ENCODE data around the gene NCOA7.

The NCOA7 gene

DNA sequence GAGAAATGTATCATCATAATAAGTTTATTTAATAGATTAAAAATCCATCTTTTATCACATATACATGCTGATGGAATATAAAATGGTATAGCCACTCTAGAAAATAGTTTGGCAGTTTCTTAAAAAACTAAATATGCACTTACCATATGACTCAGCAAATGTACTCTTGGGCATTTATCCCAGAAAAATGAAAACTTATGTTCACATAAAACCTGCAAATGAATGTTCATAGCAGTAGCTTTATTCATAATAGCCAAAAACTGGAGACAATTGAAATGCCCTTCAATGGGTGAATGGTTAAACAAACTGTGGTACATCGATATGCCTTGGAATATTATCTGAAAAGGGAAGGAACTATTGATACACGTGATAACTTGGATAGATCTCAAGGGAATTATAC, 6.4 kb upstream of the NCOA7 start:
- DNase-seq (ENCODE audit: low read depth), result peak; percentile 68
- TF ChIP-seq, protein P1, sequence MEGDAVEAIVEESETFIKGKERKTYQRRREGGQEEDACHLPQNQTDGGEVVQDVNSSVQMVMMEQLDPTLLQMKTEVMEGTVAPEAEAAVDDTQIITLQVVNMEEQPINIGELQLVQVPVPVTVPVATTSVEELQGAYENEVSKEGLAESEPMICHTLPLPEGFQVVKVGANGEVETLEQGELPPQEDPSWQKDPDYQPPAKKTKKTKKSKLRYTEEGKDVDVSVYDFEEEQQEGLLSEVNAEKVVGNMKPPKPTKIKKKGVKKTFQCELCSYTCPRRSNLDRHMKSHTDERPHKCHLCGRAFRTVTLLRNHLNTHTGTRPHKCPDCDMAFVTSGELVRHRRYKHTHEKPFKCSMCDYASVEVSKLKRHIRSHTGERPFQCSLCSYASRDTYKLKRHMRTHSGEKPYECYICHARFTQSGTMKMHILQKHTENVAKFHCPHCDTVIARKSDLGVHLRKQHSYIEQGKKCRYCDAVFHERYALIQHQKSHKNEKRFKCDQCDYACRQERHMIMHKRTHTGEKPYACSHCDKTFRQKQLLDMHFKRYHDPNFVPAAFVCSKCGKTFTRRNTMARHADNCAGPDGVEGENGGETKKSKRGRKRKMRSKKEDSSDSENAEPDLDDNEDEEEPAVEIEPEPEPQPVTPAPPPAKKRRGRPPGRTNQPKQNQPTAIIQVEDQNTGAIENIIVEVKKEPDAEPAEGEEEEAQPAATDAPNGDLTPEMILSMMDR (IDR thresholded peaks at IDR 0.05; ENCODE audit: low read length, missing control alignments), result no peak
- no peak overlapping the region for H3K4me3 ChIP-seq (replicated peaks; ENCODE audit: low read depth, low read length)

- no peak overlapping the region for H3K4me3 ChIP-seq (replicated peaks; ENCODE audit: low read depth, low read length)
- DNase-seq (ENCODE audit: low read depth), result peak; percentile 78
- TF ChIP-seq, protein P1 (IDR thresholded peaks at IDR 0.05; ENCODE audit: low read length, missing control alignments), result peak; percentile 44
These were observed 3.0 kb upstream of the NCOA7 start for GRCh38 chr6:125787791-125788190.

DNA sequence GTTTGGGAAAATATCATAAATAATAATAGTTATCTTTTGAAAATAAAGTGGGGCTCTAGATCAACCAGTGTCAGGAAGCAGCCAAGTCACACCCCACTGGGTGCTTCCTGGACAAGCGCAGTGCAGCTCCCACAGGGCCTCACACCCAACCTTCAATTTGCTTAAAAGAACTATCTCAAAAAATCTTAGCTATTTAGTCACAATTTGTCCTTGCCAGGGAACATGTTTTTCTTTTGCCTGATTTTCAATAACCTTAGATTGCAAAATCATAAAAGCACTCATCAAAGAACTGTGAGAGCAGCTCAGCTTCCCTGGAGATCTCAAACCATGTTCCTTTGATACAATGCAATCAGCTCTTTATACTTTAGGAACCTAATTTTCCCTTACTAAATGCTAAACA, 1.6 kb upstream of the NCOA7 start:
- TF ChIP-seq, protein P1 (IDR thresholded peaks at IDR 0.05; ENCODE audit: low read length, missing control alignments), result no peak
- DNase-seq (ENCODE audit: low read depth), result no peak
- no peak overlapping the region for H3K4me3 ChIP-seq (replicated peaks; ENCODE audit: low read depth, low read length)

- H3K4me3 ChIP-seq (replicated peaks; ENCODE audit: low read depth, low read length), result peak overlapping the region; percentile 85
- peak; percentile 63 for DNase-seq (ENCODE audit: low read depth)
- TF ChIP-seq, protein P1 (IDR thresholded peaks at IDR 0.05; ENCODE audit: low read length, missing control alignments), result no peak
These were observed 993 bp upstream of the NCOA7 start for GRCh38 chr6:125789576-125790357.

DNA sequence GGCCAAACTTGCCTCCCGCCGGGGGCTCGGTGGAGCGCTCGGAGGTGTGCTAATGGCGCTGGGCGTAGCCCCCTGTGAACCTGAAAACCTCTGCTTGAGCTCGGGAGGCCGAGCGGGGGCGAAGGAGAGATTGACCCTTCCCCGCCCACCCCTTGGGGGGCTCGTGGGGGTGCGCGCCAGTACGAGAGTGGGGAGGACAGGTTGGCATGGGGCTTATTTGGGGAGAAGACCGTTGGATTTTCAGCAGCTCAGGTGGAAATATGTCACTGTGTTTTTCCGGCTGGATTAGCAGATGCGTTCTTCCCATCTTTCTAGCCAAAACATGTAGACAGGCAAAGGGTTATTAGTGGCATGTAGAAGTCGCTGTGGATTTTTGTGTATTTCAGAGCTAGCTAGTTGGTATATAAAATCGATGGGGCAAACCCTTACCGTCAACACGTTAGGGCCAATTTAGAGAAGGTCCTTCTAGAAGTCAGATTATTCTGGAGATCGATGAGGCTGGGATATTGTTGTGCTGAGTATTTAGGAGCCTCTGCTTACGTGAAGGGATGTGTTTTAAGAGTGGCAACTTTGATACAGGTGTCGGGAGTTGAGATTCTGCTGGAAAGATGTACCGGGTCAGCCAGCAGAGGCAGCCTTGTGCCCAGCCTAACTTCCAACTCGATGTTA, 525 bp downstream of the NCOA7 start:
- H3K4me3 ChIP-seq (replicated peaks; ENCODE audit: low read depth, low read length), result peak overlapping the region; percentile 85
- TF ChIP-seq, protein P1 (IDR thresholded peaks at IDR 0.05; ENCODE audit: low read length, missing control alignments), result peak; percentile 83
- DNase-seq (ENCODE audit: low read depth), result peak; percentile 74

DNA sequence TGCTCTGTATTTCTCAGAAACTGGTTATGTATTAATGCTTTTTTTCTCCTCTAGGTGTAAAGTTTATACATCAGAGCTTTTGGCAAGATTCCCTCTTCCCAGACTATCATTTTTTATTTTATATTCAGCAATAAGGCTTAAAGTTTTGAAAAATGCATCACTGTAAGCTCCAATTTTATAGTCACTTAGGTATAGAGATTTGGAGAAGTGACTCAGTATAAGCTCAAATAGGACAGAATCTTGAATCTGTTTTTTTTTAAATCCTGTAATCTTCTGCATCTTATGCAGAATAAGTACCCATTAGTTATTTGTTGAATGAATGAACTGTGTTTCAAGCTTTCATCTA, 1.0 kb downstream of the NCOA7 start:
- DNase-seq (ENCODE audit: low read depth), result no peak
- peak overlapping the region; percentile 85 for H3K4me3 ChIP-seq (replicated peaks; ENCODE audit: low read depth, low read length)
- TF ChIP-seq, protein P1 (IDR thresholded peaks at IDR 0.05; ENCODE audit: low read length, missing control alignments), result no peak
